ENCODE measurements around the gene CENPN. TPM values are rescaled to one million over a fixed set of nuclear protein-coding genes. Genes with fewer than 3 reads are reported as not detected.

Gene CENPN
- total RNA-seq, 5 donors from 2014 or later (not counting 1 experiment from before 2014, with no cell fraction given): 1.3 to 9.0 (median 2.8) TPM

GRCh38 chr16:80976946-80977345 lies 30.1 kb upstream of the CENPN start:
- Histone ChIP-seq H3K4me1 (ENCODE audit: control insufficient read depth in 1 of 2, extremely low read depth in 1 of 2, insufficient read depth in 2 of 2, low read length in 2 of 2) (no peaks in the 10 kb centered on the region), H3K9me3 (no peaks in the 10 kb centered on the region), H3K36me3 (ENCODE audit: control insufficient read depth in 2 of 2, extremely low read depth in 1 of 2, insufficient read depth in 1 of 2, low read length in 1 of 2) (peaks cover 0 to 29% of the 10 kb centered on the region in 2 donors), H3K27ac (ENCODE audit: low read length) (no peak overlapping the region), H3K4me3 (ENCODE audit: control insufficient read depth in 1 of 2, extremely low read depth in 1 of 2, low read length in 1 of 2) (no peak overlapping the region), H3K27me3 (replicated peaks in 1 of 2; ENCODE audit: control insufficient read depth in 2 of 2, extremely low read depth in 1 of 2, insufficient read depth in 2 of 2, low read length in 1 of 2) (no peaks in the 10 kb centered on the region)
- Mint-ChIP-seq H3K27me3 (no peaks in the 10 kb centered on the region), H3K36me3 (peaks cover 41% of the 10 kb centered on the region), H3K4me3 (no peak overlapping the region), H3K27ac (no peak overlapping the region), H3K4me1 (peaks cover 0 to 6% (median 3%) of the 10 kb centered on the region in 3 donors), H3K9me3 (no peaks in the 10 kb centered on the region)
- no peak for ATAC-seq (replicated peaks in 1 of 4)
- ChIA-PET CTCF (no interaction called here), POLR2A (interaction anchor here (0.6 to 0.7 kb wide), 2 partner anchors 9 to 966 kb away, joined by 3 read pairs; no protein-coding TSS in a partner anchor)
- WGBS (ENCODE audit: insufficient coverage): 100% methylated on average over 1 of the region's 1 CpG
- DNase-seq: no peak

GRCh38 chr16:80981103-80981502 lies 25.9 kb upstream of the CENPN start:
- Mint-ChIP-seq H3K9me3 (no peaks in the 10 kb centered on the region), H3K36me3 (peaks cover 30% of the 10 kb centered on the region), H3K27me3 (no peaks in the 10 kb centered on the region), H3K4me1 (peaks cover 6 to 20% (median 14%) of the 10 kb centered on the region in 3 donors), H3K4me3 (no peak overlapping the region), H3K27ac (no peak overlapping the region)
- no peak for ATAC-seq (replicated peaks in 1 of 4)
- DNase-seq: no peak
- H3K4me1 ChIP-seq (ENCODE audit: control insufficient read depth in 1 of 2, extremely low read depth in 1 of 2, insufficient read depth in 2 of 2, low read length in 2 of 2): no peaks in the 10 kb centered on the region
- H3K9me3 ChIP-seq: no peaks in the 10 kb centered on the region
- ChIA-PET CTCF (interaction anchor here (0.5 kb wide), 2 partner anchors 43 to 50 kb away, joined by 3 read pairs; no protein-coding TSS in a partner anchor), POLR2A (no interaction called here)
- H3K36me3 ChIP-seq (ENCODE audit: control insufficient read depth in 2 of 2, extremely low read depth in 1 of 2, insufficient read depth in 1 of 2, low read length in 1 of 2): peaks cover 0 to 29% of the 10 kb centered on the region in 2 donors
- H3K27ac ChIP-seq (ENCODE audit: low read length): no peak overlapping the region
- no peak overlapping the region for H3K4me3 ChIP-seq (ENCODE audit: control insufficient read depth in 1 of 2, extremely low read depth in 1 of 2, low read length in 1 of 2)
- no peaks in the 10 kb centered on the region for H3K27me3 ChIP-seq (replicated peaks in 1 of 2; ENCODE audit: control insufficient read depth in 2 of 2, extremely low read depth in 1 of 2, insufficient read depth in 2 of 2, low read length in 1 of 2)

- Mint-ChIP-seq H3K9me3 (no peaks in the 10 kb centered on the region), H3K27ac (no peak overlapping the region), H3K4me1 (peaks cover 19 to 32% (median 26%) of the 10 kb centered on the region in 3 donors), H3K27me3 (no peaks in the 10 kb centered on the region), H3K4me3 (no peak overlapping the region), H3K36me3 (peaks cover 36% of the 10 kb centered on the region)
- DNase-seq: no peak
- H3K9me3 ChIP-seq: no peaks in the 10 kb centered on the region
- H3K36me3 ChIP-seq (ENCODE audit: control insufficient read depth in 2 of 2, extremely low read depth in 1 of 2, insufficient read depth in 1 of 2, low read length in 1 of 2): peaks cover 0 to 26% of the 10 kb centered on the region in 2 donors
- H3K27me3 ChIP-seq (replicated peaks in 1 of 2; ENCODE audit: control insufficient read depth in 2 of 2, extremely low read depth in 1 of 2, insufficient read depth in 2 of 2, low read length in 1 of 2): no peaks in the 10 kb centered on the region
- no peak overlapping the region for H3K4me3 ChIP-seq (ENCODE audit: control insufficient read depth in 1 of 2, extremely low read depth in 1 of 2, low read length in 1 of 2)
- 100% methylated on average over 2 of the region's 4 CpGs for WGBS (ENCODE audit: insufficient coverage)
- H3K4me1 ChIP-seq (ENCODE audit: control insufficient read depth in 1 of 2, extremely low read depth in 1 of 2, insufficient read depth in 2 of 2, low read length in 2 of 2): peaks cover 0 to 8% of the 10 kb centered on the region in 2 experiments
- POLR2A ChIA-PET: no interaction called here
- no peak overlapping the region for H3K27ac ChIP-seq (ENCODE audit: low read length)
- CTCF ChIA-PET: interaction anchor here in 1 of 2 donors (0.8 kb wide), 1 partner anchor 782 kb away, joined by 4 read pairs; no protein-coding TSS in a partner anchor
- ATAC-seq (replicated peaks in 1 of 4): no peak
These were observed 24.4 kb upstream of the CENPN start for GRCh38 chr16:80982646-80983045.

DNA sequence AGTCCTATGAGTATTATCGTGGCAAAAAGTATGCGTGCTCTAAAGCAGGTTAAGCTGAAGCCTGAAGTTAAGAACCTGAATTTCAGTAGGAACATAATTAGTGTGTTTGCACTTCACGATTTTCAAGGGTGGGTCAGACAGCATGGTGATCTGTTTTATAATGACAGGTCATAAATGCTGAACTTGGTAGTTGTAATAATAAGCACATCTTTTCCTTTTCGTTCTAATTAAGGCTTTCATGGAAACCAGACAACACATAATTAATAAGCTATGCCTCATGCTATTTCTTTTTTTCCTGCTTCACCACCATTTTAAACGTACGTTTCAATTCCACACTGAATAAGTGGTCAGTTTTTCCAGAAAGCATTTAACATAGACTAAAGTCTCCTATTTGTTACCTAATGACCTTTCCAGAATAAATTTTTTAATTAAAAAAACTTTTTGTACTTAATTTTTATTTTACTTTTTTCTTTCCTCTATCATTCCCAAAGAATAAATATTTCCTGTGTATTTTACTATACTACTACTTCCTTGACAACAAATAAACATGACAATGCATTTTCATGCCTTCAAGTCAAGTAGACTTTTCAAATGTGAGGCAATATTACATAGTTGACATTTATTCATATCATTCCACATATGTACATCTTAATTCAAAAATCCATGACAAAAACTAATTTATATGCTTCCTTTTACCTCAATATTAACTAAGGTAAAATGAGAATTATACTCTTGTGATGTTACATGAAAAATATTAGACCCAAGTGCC lies 22.7 kb upstream of the CENPN start:
- Mint-ChIP-seq H3K27ac (no peak overlapping the region), H3K27me3 (no peaks in the 10 kb centered on the region), H3K4me1 (peaks cover 21 to 39% (median 32%) of the 10 kb centered on the region in 3 donors), H3K9me3 (no peaks in the 10 kb centered on the region), H3K36me3 (peaks cover 25% of the 10 kb centered on the region), H3K4me3 (no peak overlapping the region)
- DNase-seq (no peak), ATAC-seq (replicated peaks in 1 of 4) (no peak)
- WGBS (ENCODE audit: insufficient coverage): 88% methylated on average over 4 of the region's 6 CpGs
- POLR2A ChIA-PET: no interaction called here
- CTCF ChIA-PET: no interaction called here
- no peak overlapping the region for H3K4me3 ChIP-seq (ENCODE audit: control insufficient read depth in 1 of 2, extremely low read depth in 1 of 2, low read length in 1 of 2)
- peaks cover 0 to 13% of the 10 kb centered on the region in 2 donors for H3K36me3 ChIP-seq (ENCODE audit: control insufficient read depth in 2 of 2, extremely low read depth in 1 of 2, insufficient read depth in 1 of 2, low read length in 1 of 2)
- H3K27ac ChIP-seq (ENCODE audit: low read length): no peak overlapping the region
- no peaks in the 10 kb centered on the region for H3K9me3 ChIP-seq
- no peaks in the 10 kb centered on the region for H3K27me3 ChIP-seq (replicated peaks in 1 of 2; ENCODE audit: control insufficient read depth in 2 of 2, extremely low read depth in 1 of 2, insufficient read depth in 2 of 2, low read length in 1 of 2)
- H3K4me1 ChIP-seq (ENCODE audit: control insufficient read depth in 1 of 2, extremely low read depth in 1 of 2, insufficient read depth in 2 of 2, low read length in 2 of 2): peaks cover 0 to 11% of the 10 kb centered on the region in 2 experiments

DNA sequence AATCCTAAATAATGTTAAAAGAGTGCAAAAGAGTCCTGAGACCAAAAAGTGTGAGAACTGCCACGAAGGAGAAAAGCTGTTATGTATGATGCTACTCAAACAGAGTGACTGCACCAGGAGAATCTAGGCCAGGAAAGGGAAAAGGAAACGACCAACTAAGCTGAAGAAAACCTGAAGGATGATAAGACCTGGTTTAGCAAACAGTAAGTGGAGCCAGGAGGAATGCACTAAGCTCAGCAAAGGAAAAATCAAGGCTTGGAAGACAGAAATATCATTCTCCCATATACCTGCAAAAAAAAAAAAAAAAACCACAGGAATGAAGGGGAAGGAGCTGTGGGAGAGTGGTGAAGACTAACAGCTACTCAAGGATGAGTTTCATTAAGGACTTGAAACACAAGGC lies 21.4 kb upstream of the CENPN start:
- no peaks in the 10 kb centered on the region for H3K27me3 ChIP-seq (replicated peaks in 1 of 2; ENCODE audit: control insufficient read depth in 2 of 2, extremely low read depth in 1 of 2, insufficient read depth in 2 of 2, low read length in 1 of 2)
- 17% methylated on average over 1 of the region's 2 CpGs for WGBS (ENCODE audit: insufficient coverage)
- Mint-ChIP-seq H3K4me3 (no peak overlapping the region), H3K27me3 (no peaks in the 10 kb centered on the region), H3K4me1 (peaks cover 26 to 42% (median 36%) of the 10 kb centered on the region in 3 donors), H3K9me3 (no peaks in the 10 kb centered on the region), H3K27ac (no peak overlapping the region), H3K36me3 (peaks cover 28% of the 10 kb centered on the region)
- DNase-seq (no peak), ATAC-seq (replicated peaks in 1 of 4) (no peak)
- H3K4me1 ChIP-seq (ENCODE audit: control insufficient read depth in 1 of 2, extremely low read depth in 1 of 2, insufficient read depth in 2 of 2, low read length in 2 of 2): peaks cover 0 to 11% of the 10 kb centered on the region in 2 experiments
- ChIA-PET CTCF (interaction anchor here (0.5 to 1.3 kb wide), 5 partner anchors 18 to 203 kb away, joined by 3 to 8 read pairs (median 4); no protein-coding TSS in a partner anchor), POLR2A (interaction anchor here in 1 of 2 donors (0.6 to 0.8 kb wide), 3 partner anchors 13 to 1090 kb away, joined by 3 to 5 read pairs (median 3); no protein-coding TSS in a partner anchor)
- H3K4me3 ChIP-seq (ENCODE audit: control insufficient read depth in 1 of 2, extremely low read depth in 1 of 2, low read length in 1 of 2): no peak overlapping the region
- no peak overlapping the region for H3K27ac ChIP-seq (ENCODE audit: low read length)
- peaks cover 0 to 5% of the 10 kb centered on the region in 2 donors for H3K36me3 ChIP-seq (ENCODE audit: control insufficient read depth in 2 of 2, extremely low read depth in 1 of 2, insufficient read depth in 1 of 2, low read length in 1 of 2)
- H3K9me3 ChIP-seq: no peaks in the 10 kb centered on the region

DNA sequence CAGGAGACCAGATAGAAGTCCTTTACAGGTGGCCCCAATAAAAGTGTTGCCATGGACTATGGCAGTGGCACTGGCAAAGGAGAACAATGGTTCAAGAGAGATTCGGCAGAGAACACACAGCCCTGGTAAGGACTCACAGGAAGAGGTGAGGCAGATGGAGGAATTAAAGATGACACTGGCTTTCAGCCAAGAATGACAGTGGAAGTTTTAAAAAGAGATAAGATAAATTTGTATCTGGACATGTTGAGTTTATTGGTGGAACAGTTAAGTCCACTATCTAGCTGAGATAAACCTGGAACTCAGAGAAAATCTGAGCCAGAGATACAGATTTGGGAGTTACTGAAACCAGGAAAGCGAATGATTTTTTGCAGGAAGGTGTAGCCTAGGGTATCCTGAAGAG lies 20.5 kb upstream of the CENPN start:
- CTCF ChIA-PET: no interaction called here

More for the DNA sequence above, 20.5 kb upstream of the CENPN start:
- no peak overlapping the region for H3K27ac ChIP-seq (ENCODE audit: low read length)
- Mint-ChIP-seq H3K4me1 (peaks cover 27 to 42% (median 36%) of the 10 kb centered on the region in 3 donors), H3K4me3 (no peak overlapping the region), H3K36me3 (peaks cover 30% of the 10 kb centered on the region), H3K27ac (no peak overlapping the region), H3K9me3 (no peaks in the 10 kb centered on the region), H3K27me3 (no peaks in the 10 kb centered on the region)
- peaks cover 0 to 8% of the 10 kb centered on the region in 2 donors for H3K36me3 ChIP-seq (ENCODE audit: control insufficient read depth in 2 of 2, extremely low read depth in 1 of 2, insufficient read depth in 1 of 2, low read length in 1 of 2)
- ATAC-seq (replicated peaks in 1 of 4): no peak
- no peaks in the 10 kb centered on the region for H3K9me3 ChIP-seq
- H3K4me1 ChIP-seq (ENCODE audit: control insufficient read depth in 1 of 2, extremely low read depth in 1 of 2, insufficient read depth in 2 of 2, low read length in 2 of 2): peaks cover 0 to 11% of the 10 kb centered on the region in 2 experiments
- POLR2A ChIA-PET: no interaction called here
- WGBS (ENCODE audit: insufficient coverage): 72% methylated on average over 2 of the region's 2 CpGs
- no peak overlapping the region for H3K4me3 ChIP-seq (ENCODE audit: control insufficient read depth in 1 of 2, extremely low read depth in 1 of 2, low read length in 1 of 2)
- H3K27me3 ChIP-seq (replicated peaks in 1 of 2; ENCODE audit: control insufficient read depth in 2 of 2, extremely low read depth in 1 of 2, insufficient read depth in 2 of 2, low read length in 1 of 2): no peaks in the 10 kb centered on the region
- no peak for DNase-seq

All from T-cell (primary cell).